Activated naive CD8-positive, alpha-beta T cell treated with anti-CD3 and anti-CD28 coated beads, Interleukin-2, amount 10 ng/mL, durations not matched to agents 7 days and 5 days (primary cell): ENCODE data around the gene DBET. TPM values are rescaled to one million over a fixed set of nuclear protein-coding genes. Genes with fewer than 3 reads are reported as not detected.
"Not testable (repeated sequence)": the region's sequence is repeated elsewhere in the genome, so short reads cannot be mapped to it uniquely, and the experiment has no call there.

ENCODE experiments used
- ATAC-seq: fragments of 150-1000 bp; cut with Tn5 transposase; one replicate; pipeline ENCODE4 v1.10.0; 2021; ENCODE audit warnings: low read depth, moderate library complexity
- POLR2A ChIA-PET: fragments of 350-600 bp; sonication (Branson Sonifier 250); formaldehyde crosslinking; loops from one replicate; lab custom pipeline; 2021; ENCODE audit warnings: antibody characterized with exemption; lab: Charles Lee
- DNase-seq: peaks from one replicate; pipeline ENCODE4 v3.0.0; 2021
- H3K27ac Mint-ChIP-seq: one replicate; pipeline ENCODE4 v1.8.0; 2022; ENCODE audit warnings: mild to moderate bottlenecking, mixed read lengths
- H3K27me3 Mint-ChIP-seq: one replicate; pipeline ENCODE4 v1.8.0; 2022; ENCODE audit warnings: mild to moderate bottlenecking, moderate library complexity, mixed read lengths
- H3K36me3 Mint-ChIP-seq: one replicate; pipeline ENCODE4 v1.8.0; 2021; ENCODE audit warnings: mild to moderate bottlenecking, mixed read lengths
- H3K4me1 Mint-ChIP-seq: one replicate; pipeline ENCODE4 v1.8.0; 2021; ENCODE audit warnings: mixed read lengths
- H3K4me3 Mint-ChIP-seq: one replicate; pipeline ENCODE4 v1.8.0; 2022; ENCODE audit warnings: mild to moderate bottlenecking, moderate library complexity, mixed read lengths
- H3K9me3 Mint-ChIP-seq: one replicate; pipeline ENCODE4 v1.8.0; 2021; ENCODE audit warnings: mixed read lengths
- total RNA-seq, 2 experiments: library from RNA; stranded (reverse); gene quantifications; one replicate each; pipeline ENCODE4 v1.2.3, GENCODE V29; 2021

The DBET gene
- not detected for total RNA-seq

GRCh38 chr4:190064342-190064741 lies at the start of gene DBET:
Gene DBET, plus strand, starts transcription at chr4:190064502.
- H3K4me1 Mint-ChIP-seq, H3K27me3 Mint-ChIP-seq, H3K9me3 Mint-ChIP-seq, POLR2A ChIA-PET, H3K36me3 Mint-ChIP-seq, ATAC-seq, H3K4me3 Mint-ChIP-seq, DNase-seq, H3K27ac Mint-ChIP-seq: not testable (repeated sequence)

DNA sequence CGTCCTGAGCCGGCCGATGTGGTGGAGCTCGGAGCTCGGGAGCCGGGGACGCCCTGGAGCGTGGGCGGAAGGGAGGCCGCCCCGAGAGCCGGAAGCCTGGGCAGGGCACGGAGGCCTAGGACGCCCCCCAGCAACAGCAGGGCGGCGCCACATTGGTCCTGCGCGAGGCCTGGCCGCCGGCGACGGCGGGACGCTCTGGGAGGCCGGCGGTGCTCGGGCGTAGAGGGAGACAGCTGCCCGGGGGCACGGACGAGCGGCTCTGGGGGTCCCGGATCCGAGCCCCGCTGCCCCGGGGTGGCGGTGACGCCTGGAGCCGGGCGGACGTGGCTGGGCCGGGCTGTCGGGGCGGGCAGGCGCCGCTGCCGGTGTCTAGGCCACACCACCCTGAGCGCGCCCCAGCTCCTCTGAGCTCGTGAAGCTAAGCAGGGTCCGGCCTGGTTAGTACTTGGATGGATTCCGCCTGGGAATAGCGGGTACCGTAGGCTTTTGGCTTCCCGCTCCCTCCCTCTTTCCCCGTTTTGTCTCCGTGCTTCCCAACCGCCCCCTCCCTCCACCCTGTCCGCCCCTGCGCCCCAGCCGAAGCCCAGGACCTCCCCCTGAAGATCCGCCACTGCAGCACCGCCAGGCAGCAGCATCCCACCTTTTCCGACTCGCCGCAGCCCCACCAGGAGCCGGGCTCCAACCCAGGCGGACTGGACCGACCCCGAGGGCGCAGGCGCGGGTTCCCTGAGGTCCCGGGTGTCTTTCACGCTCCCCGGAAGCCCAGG lies 49.3 kb upstream of the DBET start:
- H3K4me1 Mint-ChIP-seq = peaks cover 11% of the 10 kb centered on the region
- H3K27ac Mint-ChIP-seq = no peak overlapping the region

DNA sequence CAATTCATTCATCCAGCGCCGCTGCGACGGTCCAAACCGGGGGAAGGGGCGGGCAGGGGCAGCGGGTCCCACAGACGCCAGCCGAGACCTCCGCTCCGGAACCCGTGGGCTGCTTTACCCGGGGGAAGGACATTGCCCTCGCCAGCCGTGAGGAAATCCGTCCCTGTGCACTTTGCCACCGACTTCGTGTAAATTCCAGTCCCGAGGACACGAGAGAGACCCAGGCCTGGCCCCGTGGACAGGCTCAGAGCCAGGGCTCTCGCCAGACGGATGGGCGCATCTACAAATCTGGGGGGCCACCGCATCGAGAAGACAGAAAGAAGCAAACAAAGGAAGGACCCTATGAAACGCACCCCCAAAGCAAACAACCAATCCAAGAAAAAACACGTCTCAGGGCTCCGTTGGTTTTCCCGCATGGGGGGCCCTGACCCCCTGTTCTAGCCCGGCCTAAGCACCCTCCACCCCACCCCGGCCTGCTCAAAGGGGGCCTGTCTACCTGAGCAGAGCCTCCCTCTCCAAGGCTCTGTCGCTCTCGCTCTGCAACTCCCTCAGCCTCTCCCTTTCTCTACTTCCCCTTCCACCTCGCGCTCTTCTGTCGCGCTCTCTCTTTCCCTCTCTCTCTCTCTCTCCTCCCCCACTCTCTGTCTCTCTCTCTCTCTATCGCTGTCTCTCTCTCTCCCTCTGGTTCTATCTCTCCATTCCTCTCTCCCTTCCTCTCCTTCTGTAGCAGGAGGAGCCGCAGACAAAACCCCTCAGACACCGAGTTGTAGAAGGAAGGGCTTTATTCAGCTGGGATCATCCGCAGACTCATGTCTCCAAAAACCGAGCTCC lies 48.5 kb upstream of the DBET start:
- DNase-seq = peak; percentile 32
- POLR2A ChIA-PET = no interaction called here
- peaks cover 11% of the 10 kb centered on the region for H3K36me3 Mint-ChIP-seq
- H3K9me3 Mint-ChIP-seq = peaks cover 8% of the 10 kb centered on the region
- H3K4me3 Mint-ChIP-seq = peak overlapping the region; percentile 31
- no peak for ATAC-seq
- H3K27me3 Mint-ChIP-seq = peaks cover 73% of the 10 kb centered on the region
- H3K4me1 Mint-ChIP-seq = peaks cover 15% of the 10 kb centered on the region
- peak overlapping the region; percentile 28 for H3K27ac Mint-ChIP-seq

More for the DNA sequence above, 49.3 kb upstream of the DBET start:
- ATAC-seq (peak; percentile 50), DNase-seq (peak; percentile 51)
- Mint-ChIP-seq H3K9me3 (peaks cover 8% of the 10 kb centered on the region), H3K36me3 (peaks cover 9% of the 10 kb centered on the region), H3K27me3 (peaks cover 65% of the 10 kb centered on the region), H3K4me3 (peak overlapping the region; percentile 39)
- POLR2A ChIA-PET = no interaction called here

- no peak for ATAC-seq
- Mint-ChIP-seq H3K4me1 (peaks cover 19% of the 10 kb centered on the region), H3K36me3 (peaks cover 12% of the 10 kb centered on the region), H3K27me3 (peaks cover 74% of the 10 kb centered on the region), H3K9me3 (peaks cover 8% of the 10 kb centered on the region), H3K27ac (peak overlapping the region; percentile 54), H3K4me3 (peak overlapping the region; percentile 31)
- DNase-seq = no peak
- POLR2A ChIA-PET = no interaction called here
Observed at GRCh38 chr4:190016369-190017289, 47.7 kb upstream of the DBET start.

GRCh38 chr4:190017357-190018200 lies 46.7 kb upstream of the DBET start:
- DNase-seq (no peak), ATAC-seq (no peak)
- POLR2A ChIA-PET = no interaction called here
- Mint-ChIP-seq H3K27ac (peak overlapping the region; percentile 61), H3K4me1 (peaks cover 19% of the 10 kb centered on the region), H3K36me3 (peaks cover 12% of the 10 kb centered on the region), H3K4me3 (no peak overlapping the region), H3K27me3 (peaks cover 72% of the 10 kb centered on the region), H3K9me3 (peaks cover 8% of the 10 kb centered on the region)

- POLR2A ChIA-PET = no interaction called here
- Mint-ChIP-seq H3K27me3 (peaks cover 67% of the 10 kb centered on the region), H3K9me3 (peaks cover 8% of the 10 kb centered on the region), H3K4me3 (peak overlapping the region; percentile 12), H3K27ac (peak overlapping the region; percentile 76), H3K36me3 (peaks cover 12% of the 10 kb centered on the region), H3K4me1 (peaks cover 21% of the 10 kb centered on the region)
- DNase-seq = no peak
- ATAC-seq = no peak
Observed at GRCh38 chr4:190018201-190018920, 45.9 kb upstream of the DBET start.

- ATAC-seq (no peak), DNase-seq (no peak)
- H3K27ac Mint-ChIP-seq = peak overlapping the region; percentile 83
- peaks cover 9% of the 10 kb centered on the region for H3K9me3 Mint-ChIP-seq
- peaks cover 62% of the 10 kb centered on the region for H3K27me3 Mint-ChIP-seq
- H3K4me1 Mint-ChIP-seq = peaks cover 22% of the 10 kb centered on the region
- POLR2A ChIA-PET = no interaction called here
- peaks cover 12% of the 10 kb centered on the region for H3K36me3 Mint-ChIP-seq
- H3K4me3 Mint-ChIP-seq = peak overlapping the region; percentile 40
Observed at GRCh38 chr4:190019023-190019858, 45.1 kb upstream of the DBET start.

DNA sequence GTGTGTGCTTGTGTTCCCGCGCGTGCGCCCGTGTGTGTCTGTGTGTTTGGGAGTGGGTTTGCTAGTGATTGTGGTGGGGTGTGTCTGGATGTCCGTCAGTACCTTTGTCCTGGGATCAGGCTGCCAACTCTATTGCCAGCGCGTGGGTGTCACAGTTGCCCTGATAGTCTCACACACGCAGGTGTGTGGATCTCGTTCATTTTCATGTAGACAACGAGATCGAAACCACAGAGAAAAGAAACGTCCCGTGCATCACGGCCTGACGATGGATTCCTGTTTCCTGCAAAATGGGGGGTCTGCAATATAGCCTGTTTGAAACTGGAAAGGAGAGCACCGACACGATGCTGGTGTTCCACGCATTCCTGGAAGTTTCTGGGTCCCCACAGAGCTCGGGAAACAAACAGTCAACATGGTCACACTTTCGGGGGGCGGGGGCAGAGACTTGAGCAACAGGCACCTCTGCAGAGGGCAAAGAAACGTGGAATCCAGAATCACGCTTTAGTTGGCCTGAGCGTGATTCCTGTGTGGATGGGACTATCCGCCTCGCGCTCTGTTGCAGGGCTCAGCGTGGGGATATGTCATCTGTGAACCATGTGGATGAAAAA lies 44.3 kb upstream of the DBET start:
- H3K27ac Mint-ChIP-seq = peak overlapping the region; percentile 83

GRCh38 chr4:190020790-190021717 lies 43.2 kb upstream of the DBET start:
- H3K4me1 Mint-ChIP-seq = peaks cover 18% of the 10 kb centered on the region
- peaks cover 9% of the 10 kb centered on the region for H3K9me3 Mint-ChIP-seq
- H3K4me3 Mint-ChIP-seq = peak overlapping the region; percentile 70
- H3K36me3 Mint-ChIP-seq = peaks cover 10% of the 10 kb centered on the region
- peaks cover 51% of the 10 kb centered on the region for H3K27me3 Mint-ChIP-seq
- POLR2A ChIA-PET = no interaction called here
- DNase-seq (peak; percentile 58), ATAC-seq (no peak)
- H3K27ac Mint-ChIP-seq = peak overlapping the region; percentile 34

More for the DNA sequence above, 44.3 kb upstream of the DBET start:
- H3K9me3 Mint-ChIP-seq, DNase-seq, POLR2A ChIA-PET, ATAC-seq: not testable (repeated sequence)
- Mint-ChIP-seq H3K4me3 (peak overlapping the region; percentile 40), H3K4me1 (peaks cover 22% of the 10 kb centered on the region), H3K27me3 (peaks cover 58% of the 10 kb centered on the region), H3K36me3 (peaks cover 12% of the 10 kb centered on the region)

- H3K36me3 Mint-ChIP-seq, ATAC-seq, H3K27ac Mint-ChIP-seq, POLR2A ChIA-PET, DNase-seq, H3K4me3 Mint-ChIP-seq, H3K9me3 Mint-ChIP-seq: not testable (repeated sequence)
- peaks cover 42% of the 10 kb centered on the region for H3K27me3 Mint-ChIP-seq
- peaks cover 18% of the 10 kb centered on the region for H3K4me1 Mint-ChIP-seq
Observed at GRCh38 chr4:190021973-190022372, 42.3 kb upstream of the DBET start.
